NT2/D1 (cell line): ENCODE data around the gene PPIL6.

Experiments used
- DNase-seq: peaks from one replicate; pipeline ENCODE4 v3.0.0-alpha.2; 2011; ENCODE audit warnings: low read depth, low spot score
- H3K27me3 ChIP-seq: 2 replicates; pipeline ENCODE4 v1.6.0; 2011; ENCODE audit warnings: mild to moderate bottlenecking; ENCODE audit not compliant: insufficient read length, insufficient read depth
- H3K36me3 ChIP-seq: 2 replicates; pipeline ENCODE4 v1.6.1; 2011; ENCODE audit warnings: mild to moderate bottlenecking, low read length, mixed read lengths; ENCODE audit not compliant: insufficient read depth, insufficient read length
- H3K4me1 ChIP-seq: 2 replicates; pipeline ENCODE4 v1.5.1; 2011; ENCODE audit not compliant: insufficient read depth, insufficient read length
- H3K4me3 ChIP-seq: 2 replicates; pipeline ENCODE4 v1.5.1; 2011; ENCODE audit warnings: low read depth; ENCODE audit not compliant: insufficient read length
- H3K9ac ChIP-seq: 2 replicates; pipeline ENCODE4 v1.6.0; 2011; ENCODE audit warnings: low read depth; ENCODE audit not compliant: insufficient read length
- H3K9me3 ChIP-seq: 2 replicates; pipeline ENCODE4 v1.5.1; 2011; ENCODE audit warnings: mild to moderate bottlenecking, low read length; ENCODE audit not compliant: insufficient read depth
- SUZ12 ChIP-seq: IDR thresholded peaks from 2 replicates; pipeline ENCODE4 v1.6.1; 2011; ENCODE audit not compliant: insufficient read length, insufficient read depth; ENCODE audit errors: extremely low read depth
- YY1 ChIP-seq: IDR thresholded peaks from 2 replicates; pipeline ENCODE4 v1.6.1; 2011; ENCODE audit not compliant: insufficient read length, insufficient read depth
- ZNF274 ChIP-seq: IDR thresholded peaks from 2 replicates; pipeline ENCODE4 v1.6.1; 2011; ENCODE audit warnings: mild to moderate bottlenecking, low read depth, low read length

The PPIL6 gene

DNA sequence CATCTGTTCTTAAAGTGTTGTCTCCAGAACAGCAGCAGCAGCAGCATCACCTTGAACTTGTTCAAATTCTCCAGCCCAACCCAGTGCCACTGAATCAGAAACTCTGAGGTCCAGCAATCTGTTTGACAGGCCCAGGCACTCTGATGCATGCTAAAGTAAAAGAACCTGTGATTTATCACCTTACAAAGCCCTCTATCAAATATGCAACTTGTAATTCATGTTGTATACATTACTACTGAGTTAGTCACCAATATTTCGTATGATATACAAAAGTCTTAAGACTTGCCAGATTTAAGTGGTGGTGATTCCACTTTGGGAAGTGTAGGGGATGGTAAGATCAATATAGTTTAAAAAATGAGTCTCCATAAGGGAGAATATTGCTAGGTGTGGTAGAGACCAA lies 52.2 kb downstream of the PPIL6 start:
- no peaks in the 10 kb centered on the region for H3K27me3 ChIP-seq
- no peaks in the 10 kb centered on the region for H3K36me3 ChIP-seq
- no peaks in the 10 kb centered on the region for H3K4me1 ChIP-seq
- H3K9ac ChIP-seq = no peak overlapping the region
- DNase-seq = no peak
- H3K4me3 ChIP-seq = no peak overlapping the region
- TF ChIP-seq SUZ12 (no peak), ZNF274 (no peak), YY1 (no peak)
- H3K9me3 ChIP-seq = no peaks in the 10 kb centered on the region

- TF ChIP-seq SUZ12 = no peak
- Histone ChIP-seq H3K9ac (no peak overlapping the region), H3K36me3 (peaks cover 12% of the 10 kb centered on the region)
Measured at GRCh38 chr6:109383438-109383940, 56.9 kb downstream of the PPIL6 start.

DNA sequence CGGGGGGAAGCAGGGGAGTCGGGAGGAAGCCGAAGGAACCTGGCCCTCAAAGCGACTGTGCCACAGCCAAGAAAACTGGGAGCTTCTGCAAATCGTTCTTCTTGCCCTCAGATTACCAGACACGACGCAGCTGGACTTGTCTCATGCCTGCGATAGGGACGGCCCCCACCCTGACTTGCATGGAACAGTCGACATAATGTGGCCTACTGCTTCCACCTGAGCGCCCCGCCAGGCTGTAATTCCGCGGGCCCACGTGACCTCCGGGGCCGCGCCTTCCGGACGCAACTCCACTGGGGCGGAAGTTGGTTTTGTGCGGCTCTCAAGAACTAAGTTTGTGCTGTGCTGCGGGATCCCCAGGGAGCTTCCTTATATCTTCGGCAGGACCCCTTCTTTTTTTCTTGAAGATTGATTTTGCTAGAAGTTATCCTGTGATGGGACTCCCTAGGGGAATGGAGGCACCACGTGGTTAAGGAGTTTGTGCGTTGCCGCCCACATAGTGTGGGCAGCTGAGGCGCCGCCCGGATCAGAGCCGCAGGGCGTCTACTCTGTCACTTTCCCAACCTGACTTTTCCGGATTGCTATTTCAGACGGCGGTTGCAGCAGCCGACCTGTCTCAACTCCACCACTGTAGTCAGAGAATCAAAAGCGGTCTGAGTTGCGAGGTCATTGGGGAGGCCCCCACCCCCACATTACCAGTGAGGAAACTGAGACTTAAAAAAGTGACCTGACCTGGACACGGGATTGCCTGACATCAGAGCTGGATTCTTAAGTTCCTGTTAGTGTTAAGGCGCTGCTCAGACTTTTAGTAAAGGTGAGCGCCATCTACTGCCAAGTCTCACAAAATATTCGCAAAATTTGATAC lies 57.6 kb downstream of the PPIL6 start:
- TF ChIP-seq SUZ12 = no peak
- TF ChIP-seq ZNF274 = no peak
- TF ChIP-seq YY1 = no peak
- H3K4me3 ChIP-seq = peak overlapping the region; percentile 90
- peak overlapping the region; percentile 98 for H3K9ac ChIP-seq
- no peaks in the 10 kb centered on the region for H3K27me3 ChIP-seq
- H3K36me3 ChIP-seq = peaks cover 18% of the 10 kb centered on the region
- H3K4me1 ChIP-seq = no peaks in the 10 kb centered on the region
- no peaks in the 10 kb centered on the region for H3K9me3 ChIP-seq
- peak; percentile 78 for DNase-seq

More at GRCh38 chr6:109383438-109383940, 56.9 kb downstream of the PPIL6 start:
- Histone ChIP-seq H3K27me3 (no peaks in the 10 kb centered on the region), H3K4me1 (no peaks in the 10 kb centered on the region), H3K4me3 (peak overlapping the region; percentile 90), H3K9me3 (no peaks in the 10 kb centered on the region)
- DNase-seq = no peak

GRCh38 chr6:109381747-109382575 lies 58.5 kb downstream of the PPIL6 start, which contains the start of gene CD164:
TSS of gene CD164 (minus strand) at chr6:109382467. CDS start at chr6:109382378, 89 bp downstream.
- Histone ChIP-seq H3K36me3 (peaks cover 27% of the 10 kb centered on the region), H3K9ac (peak within 1 kb of the TSS; percentile 98), H3K27me3 (no peaks in the 10 kb centered on the region), H3K9me3 (no peaks in the 10 kb centered on the region), H3K4me1 (no peaks in the 10 kb centered on the region), H3K4me3 (peak within 1 kb of the TSS; percentile 90)
- peak; percentile 86 for DNase-seq
- peak; percentile 17 for TF ChIP-seq YY1
- TF ChIP-seq SUZ12 = no peak

- Histone ChIP-seq H3K27me3 (no peaks in the 10 kb centered on the region), H3K4me3 (peak overlapping the region; percentile 90), H3K9ac (peak overlapping the region; percentile 98), H3K4me1 (no peaks in the 10 kb centered on the region), H3K9me3 (no peaks in the 10 kb centered on the region), H3K36me3 (peaks cover 33% of the 10 kb centered on the region)
- no peak for DNase-seq
- no peak for TF ChIP-seq ZNF274
- no peak for TF ChIP-seq YY1
- no peak for TF ChIP-seq SUZ12
Measured at GRCh38 chr6:109381061-109381746, 59.2 kb downstream of the PPIL6 start.

- Histone ChIP-seq H3K4me1 (no peaks in the 10 kb centered on the region), H3K27me3 (no peaks in the 10 kb centered on the region), H3K4me3 (peak overlapping the region; percentile 16), H3K9ac (no peak overlapping the region), H3K36me3 (peaks cover 47% of the 10 kb centered on the region), H3K9me3 (no peaks in the 10 kb centered on the region)
- no peak for DNase-seq
- no peak for TF ChIP-seq YY1
Measured at GRCh38 chr6:109379711-109380110, 60.7 kb downstream of the PPIL6 start.

DNA sequence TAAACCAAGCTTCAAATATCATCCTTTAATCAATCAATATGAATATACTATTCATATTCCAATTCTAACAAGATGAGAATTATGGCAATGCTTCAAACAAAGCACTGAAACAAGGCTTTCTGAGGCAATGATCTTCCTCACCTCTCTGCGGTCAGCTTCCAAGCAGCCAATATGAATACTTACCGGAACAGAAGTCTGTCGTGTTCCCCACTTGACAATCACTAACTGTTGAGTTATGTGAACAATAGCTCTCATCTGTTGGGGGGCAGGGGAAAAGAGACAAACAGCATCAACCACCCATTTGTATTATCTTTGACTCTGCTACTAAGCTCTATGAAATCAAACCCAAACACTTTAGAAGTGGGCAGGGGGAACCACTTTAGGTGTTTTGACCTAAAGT lies 62.7 kb downstream of the PPIL6 start:
- TF ChIP-seq YY1 = no peak
- no peak for TF ChIP-seq SUZ12
- no peak for TF ChIP-seq ZNF274
- H3K36me3 ChIP-seq = peaks cover 66% of the 10 kb centered on the region
- H3K9ac ChIP-seq = no peak overlapping the region
- H3K4me1 ChIP-seq = no peaks in the 10 kb centered on the region
- H3K9me3 ChIP-seq = no peaks in the 10 kb centered on the region
- DNase-seq = no peak
- H3K27me3 ChIP-seq = no peaks in the 10 kb centered on the region
- no peak overlapping the region for H3K4me3 ChIP-seq
